ENCODE data around the gene SEC14L1. TPM values are rescaled to one million over a fixed set of nuclear protein-coding genes. Genes with fewer than 3 reads are reported as not detected.
"Not testable (repeated sequence)": the region's sequence is repeated elsewhere in the genome, so short reads cannot be mapped to it uniquely, and the experiment has no call there.

Gene SEC14L1
- total RNA-seq, 2 donors from 2014 or later = 31.0 to 38.8 TPM

DNA sequence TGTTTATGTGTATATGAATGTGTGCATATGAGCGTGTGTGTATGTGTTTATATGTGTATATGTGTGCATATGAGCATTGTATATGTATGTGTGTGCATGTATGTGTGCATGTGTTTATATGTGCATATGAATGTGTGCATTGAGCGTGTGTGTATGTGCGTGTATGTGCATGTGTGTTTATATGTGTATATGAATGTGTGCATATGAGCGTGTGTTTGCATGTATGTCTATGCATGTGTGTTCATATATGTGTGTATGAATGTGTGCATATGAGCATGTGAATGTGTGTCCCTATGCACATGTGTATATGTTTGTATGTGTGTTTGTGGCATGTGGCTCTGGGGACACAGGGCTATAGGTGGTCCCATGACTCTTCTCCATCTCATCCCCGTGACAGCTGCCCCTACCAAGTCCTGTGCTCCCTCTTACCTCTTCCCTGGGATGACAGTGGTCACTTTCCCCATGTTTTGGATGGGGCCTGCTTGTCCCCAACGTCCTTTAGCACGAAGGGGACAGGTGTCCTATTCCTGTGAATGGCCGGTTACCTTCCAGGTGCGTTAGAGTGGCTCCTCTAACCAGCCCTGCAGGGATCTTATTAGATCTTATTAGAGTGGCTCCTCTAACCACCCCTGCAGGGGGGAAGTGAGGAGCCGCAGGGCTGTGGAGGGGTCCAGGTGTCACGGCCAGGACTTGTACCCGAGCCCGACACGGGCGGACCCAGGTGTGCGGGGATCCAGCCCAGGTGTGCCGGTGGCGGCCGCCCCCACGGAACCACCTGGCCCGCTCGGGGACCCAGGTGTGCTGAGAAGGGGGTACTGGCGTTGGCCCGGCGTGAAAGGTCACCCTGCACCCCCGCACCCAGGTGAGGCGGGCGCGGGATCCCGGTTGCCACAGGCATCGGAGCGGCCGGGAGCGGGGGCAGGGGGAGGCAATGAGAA is 105.6 kb downstream of the SEC14L1 start:
- Histone ChIP-seq H3K27ac (no peak overlapping the region), H3K27me3 (no peaks in the 10 kb centered on the region), H3K9me3 (no peaks in the 10 kb centered on the region), H3K4me3 (peak overlapping the region; percentile 51), H3K36me3 (no peaks in the 10 kb centered on the region), H3K4me1 (no peaks in the 10 kb centered on the region), H3K9ac (ENCODE audit: low read depth in 2 of 2, low read length in 2 of 2) (peak overlapping the region; percentile 32 to 76)
- TF ChIP-seq, protein P1, sequence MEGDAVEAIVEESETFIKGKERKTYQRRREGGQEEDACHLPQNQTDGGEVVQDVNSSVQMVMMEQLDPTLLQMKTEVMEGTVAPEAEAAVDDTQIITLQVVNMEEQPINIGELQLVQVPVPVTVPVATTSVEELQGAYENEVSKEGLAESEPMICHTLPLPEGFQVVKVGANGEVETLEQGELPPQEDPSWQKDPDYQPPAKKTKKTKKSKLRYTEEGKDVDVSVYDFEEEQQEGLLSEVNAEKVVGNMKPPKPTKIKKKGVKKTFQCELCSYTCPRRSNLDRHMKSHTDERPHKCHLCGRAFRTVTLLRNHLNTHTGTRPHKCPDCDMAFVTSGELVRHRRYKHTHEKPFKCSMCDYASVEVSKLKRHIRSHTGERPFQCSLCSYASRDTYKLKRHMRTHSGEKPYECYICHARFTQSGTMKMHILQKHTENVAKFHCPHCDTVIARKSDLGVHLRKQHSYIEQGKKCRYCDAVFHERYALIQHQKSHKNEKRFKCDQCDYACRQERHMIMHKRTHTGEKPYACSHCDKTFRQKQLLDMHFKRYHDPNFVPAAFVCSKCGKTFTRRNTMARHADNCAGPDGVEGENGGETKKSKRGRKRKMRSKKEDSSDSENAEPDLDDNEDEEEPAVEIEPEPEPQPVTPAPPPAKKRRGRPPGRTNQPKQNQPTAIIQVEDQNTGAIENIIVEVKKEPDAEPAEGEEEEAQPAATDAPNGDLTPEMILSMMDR (IDR thresholded peaks at IDR 0.05) = no peak
- no peak for DNase-seq
- intact Hi-C loops (cut with DNase I) = loop anchor here (2.0 kb wide), 1 partner anchor 160 kb away; no protein-coding TSS in a partner anchor

DNA sequence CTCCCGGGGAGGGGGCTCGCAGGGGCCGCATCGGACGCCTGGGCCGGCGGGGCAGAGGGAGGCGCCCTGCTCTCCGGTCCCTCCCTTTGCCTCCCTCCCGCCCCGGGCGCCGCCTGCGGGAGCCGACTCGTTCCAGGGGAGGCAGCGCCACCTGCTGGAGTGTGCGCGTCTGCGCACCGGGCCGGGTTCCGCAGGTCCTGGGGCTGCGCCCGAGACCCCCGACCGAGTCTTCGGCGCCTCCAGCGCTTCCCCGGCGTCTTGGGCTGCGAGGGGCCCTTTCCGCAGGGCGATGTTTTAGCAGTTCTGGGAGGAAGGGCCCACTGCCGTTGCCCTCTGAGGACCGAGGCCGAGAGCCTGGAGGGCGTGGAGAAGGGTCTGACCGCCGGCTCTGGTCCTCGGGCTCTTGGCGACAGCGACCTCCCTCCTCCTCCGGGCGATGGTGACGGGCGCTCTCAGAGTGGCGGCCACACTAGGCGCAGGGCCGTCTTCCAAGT is 106.3 kb downstream of the SEC14L1 start:
- peak; percentile 88 for DNase-seq
- TF ChIP-seq, protein P1 (IDR thresholded peaks at IDR 0.05) = peak; percentile 97
- H3K27ac ChIP-seq = no peak overlapping the region
- H3K27me3 ChIP-seq = no peaks in the 10 kb centered on the region
- no peaks in the 10 kb centered on the region for H3K9me3 ChIP-seq
- intact Hi-C loops (cut with DNase I) = loop anchor here (2.0 kb wide), 1 partner anchor 160 kb away; no protein-coding TSS in a partner anchor
- H3K4me1 ChIP-seq = no peaks in the 10 kb centered on the region
- peak overlapping the region; percentile 32 to 76 for H3K9ac ChIP-seq (ENCODE audit: low read depth in 2 of 2, low read length in 2 of 2)
- H3K36me3 ChIP-seq = no peaks in the 10 kb centered on the region
- H3K4me3 ChIP-seq = peak overlapping the region; percentile 51

DNA sequence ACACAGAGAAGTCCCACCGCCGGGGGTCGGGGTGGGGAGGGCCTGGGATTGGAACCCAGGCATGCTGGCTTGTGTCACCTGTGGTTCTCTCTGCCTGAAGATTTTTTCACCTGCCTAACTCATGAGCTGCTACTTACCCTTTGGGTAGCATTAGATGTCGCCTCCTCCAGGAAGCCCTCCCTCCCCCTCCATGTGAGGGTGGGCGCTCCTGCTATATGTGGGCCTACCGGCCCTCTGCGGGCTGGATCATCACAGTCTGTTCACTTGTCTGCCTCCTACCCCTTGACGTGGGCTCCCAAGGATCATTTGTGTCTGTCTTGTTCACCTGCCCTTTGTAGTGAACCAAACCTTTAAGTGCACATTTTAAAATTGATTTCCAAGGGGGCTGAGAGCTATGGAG is 106.8 kb downstream of the SEC14L1 start:
- Histone ChIP-seq H3K4me1 (no peaks in the 10 kb centered on the region), H3K36me3 (no peaks in the 10 kb centered on the region), H3K9me3 (no peaks in the 10 kb centered on the region), H3K9ac (ENCODE audit: low read depth in 2 of 2, low read length in 2 of 2) (no peak overlapping the region), H3K27ac (no peak overlapping the region), H3K4me3 (no peak overlapping the region), H3K27me3 (no peaks in the 10 kb centered on the region)
- TF ChIP-seq, protein P1 (IDR thresholded peaks at IDR 0.05) = no peak
- intact Hi-C loops (cut with DNase I) = loop anchor here (2.0 kb wide), 1 partner anchor 161 kb away; no protein-coding TSS in a partner anchor
- no peak for DNase-seq

DNA sequence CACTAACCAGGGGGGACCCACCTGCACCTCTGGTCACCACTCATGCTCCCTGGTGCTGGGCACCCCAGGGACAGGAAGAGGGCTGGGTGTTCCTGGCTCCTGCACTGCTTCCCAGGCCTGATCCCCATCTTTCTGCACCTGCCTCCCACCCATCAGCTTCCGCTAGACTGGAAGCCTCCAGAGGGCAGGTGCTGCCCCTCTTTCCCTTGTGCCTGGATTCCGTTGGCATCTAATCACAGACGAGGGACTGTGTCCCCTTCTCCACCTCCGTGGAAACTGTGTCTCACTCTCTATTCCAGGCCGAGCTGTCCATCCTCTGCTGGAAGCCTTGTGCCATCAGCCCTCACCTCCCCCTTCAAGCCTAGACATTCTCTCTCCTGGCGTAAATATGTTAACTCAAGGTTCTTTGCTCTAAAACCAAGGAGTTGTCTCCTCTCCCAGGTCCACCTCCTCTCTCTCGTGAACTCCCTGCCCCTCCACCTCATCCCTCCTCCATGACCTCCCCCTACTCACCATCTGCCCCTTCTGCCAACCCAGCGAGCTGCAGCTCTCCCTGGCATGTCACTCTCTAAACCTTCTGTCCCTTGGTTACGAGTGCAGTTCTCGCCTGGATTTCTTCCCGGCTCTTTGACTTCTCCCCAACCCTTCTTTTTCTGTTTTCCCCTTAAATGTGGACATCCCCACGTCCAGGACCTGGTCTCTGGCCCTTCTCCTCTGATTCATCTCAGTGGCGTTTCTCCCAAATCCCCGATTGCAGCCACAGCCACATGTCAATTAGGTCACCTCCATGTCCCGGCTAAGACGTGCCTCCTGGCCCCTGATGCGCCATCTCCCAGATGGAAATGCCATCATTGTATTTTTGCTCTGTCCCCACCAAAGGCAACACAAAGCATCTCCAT is 107.7 kb downstream of the SEC14L1 start:
- Histone ChIP-seq H3K4me1 (no peaks in the 10 kb centered on the region), H3K27ac (no peak overlapping the region), H3K27me3 (no peaks in the 10 kb centered on the region), H3K4me3 (no peak overlapping the region), H3K9ac (ENCODE audit: low read depth in 2 of 2, low read length in 2 of 2) (no peak overlapping the region), H3K36me3 (no peaks in the 10 kb centered on the region), H3K9me3 (no peaks in the 10 kb centered on the region)
- TF ChIP-seq, protein P1 (IDR thresholded peaks at IDR 0.05) = no peak
- DNase-seq = no peak
- intact Hi-C loops (cut with DNase I) = no loop called here

DNA sequence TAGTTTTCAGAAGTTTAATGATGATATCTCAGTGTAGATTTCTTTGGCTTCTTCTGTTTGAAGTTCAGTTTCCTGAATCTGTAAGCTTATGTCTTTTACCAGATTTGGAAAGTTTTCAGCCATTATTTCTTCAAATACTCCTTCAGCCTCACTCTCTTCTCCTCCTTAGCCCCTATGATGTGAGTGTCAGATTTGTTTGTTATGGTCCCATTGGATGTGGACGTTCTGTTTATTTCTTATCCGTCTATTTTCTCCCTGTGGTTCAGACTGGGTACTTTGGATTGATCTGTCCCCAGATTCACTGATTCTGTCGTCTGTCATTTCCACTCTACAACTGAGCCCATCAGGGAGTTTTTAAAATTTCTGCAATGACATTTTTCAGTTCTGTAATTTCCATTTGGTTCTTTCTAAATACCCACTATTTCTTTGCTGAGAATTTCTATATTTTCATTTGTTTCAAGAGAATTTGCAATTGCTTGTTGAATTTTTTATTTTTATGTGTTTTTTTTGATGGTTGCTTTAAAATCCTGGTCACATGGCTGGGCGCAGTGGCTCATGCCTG is 110.9 kb downstream of the SEC14L1 start:
- no peaks in the 10 kb centered on the region for H3K9me3 ChIP-seq
- DNase-seq = no peak
- TF ChIP-seq, protein P1 (IDR thresholded peaks at IDR 0.05) = no peak
- intact Hi-C loops (cut with DNase I) = no loop called here
- no peak overlapping the region for H3K27ac ChIP-seq
- H3K27me3 ChIP-seq = no peaks in the 10 kb centered on the region
- no peaks in the 10 kb centered on the region for H3K36me3 ChIP-seq
- H3K4me3 ChIP-seq = no peak overlapping the region
- no peak overlapping the region for H3K9ac ChIP-seq (ENCODE audit: low read depth in 2 of 2, low read length in 2 of 2)
- no peaks in the 10 kb centered on the region for H3K4me1 ChIP-seq

DNA sequence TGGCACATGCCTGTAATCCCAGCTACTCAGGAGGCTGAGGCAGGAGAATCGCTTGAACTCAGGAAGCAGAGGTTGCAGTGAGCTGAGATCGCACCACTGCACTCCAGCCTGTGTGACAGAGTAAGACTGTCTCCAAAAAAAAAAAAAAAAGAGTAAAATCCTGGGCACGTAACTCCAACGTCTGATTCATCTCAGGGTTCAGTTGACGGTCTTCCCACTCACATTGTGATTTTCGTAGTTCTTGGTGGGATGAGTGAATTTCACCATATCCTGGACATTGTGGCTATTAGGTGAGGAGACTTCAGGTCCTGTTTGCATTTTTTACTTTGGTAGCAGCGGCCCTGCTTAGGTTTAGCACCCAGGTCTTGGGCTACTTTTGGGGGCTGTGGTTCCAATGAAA is 111.5 kb downstream of the SEC14L1 start:
- intact Hi-C loops (cut with DNase I); H3K4me1 ChIP-seq; DNase-seq; H3K27me3 ChIP-seq; H3K9me3 ChIP-seq; H3K27ac ChIP-seq; H3K9ac ChIP-seq (ENCODE audit: low read depth in 2 of 2, low read length in 2 of 2); H3K36me3 ChIP-seq; H3K4me3 ChIP-seq: not testable (repeated sequence)

Measured in colonic mucosa (tissue), 4 donors.